Nephron progenitor cell (in vitro differentiated cells): ENCODE measurements around the gene NTM.

Source experiments
- DNase-seq: peaks from one replicate; pipeline ENCODE4 v3.0.0; 2021
- H3K27ac Mint-ChIP-seq: 2 replicates; pipeline ENCODE4 v1.8.0; 2021; ENCODE audit warnings: mild to moderate bottlenecking, moderate library complexity, mixed read lengths
- H3K27me3 Mint-ChIP-seq: 2 replicates; pipeline ENCODE4 v1.8.0; 2021; ENCODE audit warnings: mild to moderate bottlenecking, low read depth, mixed read lengths; ENCODE audit not compliant: poor library complexity
- H3K36me3 Mint-ChIP-seq: 2 replicates; pipeline ENCODE4 v1.8.0; 2021; ENCODE audit warnings: low read depth, mixed read lengths
- H3K4me1 Mint-ChIP-seq: 2 replicates; pipeline ENCODE4 v1.8.0; 2021; ENCODE audit warnings: mixed read lengths
- H3K4me3 Mint-ChIP-seq: 2 replicates; pipeline ENCODE4 v1.8.0; 2021; ENCODE audit warnings: mild to moderate bottlenecking, moderate library complexity, mixed read lengths
- H3K9me3 Mint-ChIP-seq: 2 replicates; pipeline ENCODE4 v1.8.0; 2021; ENCODE audit warnings: mild to moderate bottlenecking, moderate library complexity, mixed read lengths
- CTCF ChIP-seq: fragments of 200-600 bp; sonication (generic); IDR thresholded peaks from 2 replicates; pipeline ENCODE4 v1.5.0; 2021; ENCODE audit warnings: antibody characterized with exemption

Gene NTM

DNA sequence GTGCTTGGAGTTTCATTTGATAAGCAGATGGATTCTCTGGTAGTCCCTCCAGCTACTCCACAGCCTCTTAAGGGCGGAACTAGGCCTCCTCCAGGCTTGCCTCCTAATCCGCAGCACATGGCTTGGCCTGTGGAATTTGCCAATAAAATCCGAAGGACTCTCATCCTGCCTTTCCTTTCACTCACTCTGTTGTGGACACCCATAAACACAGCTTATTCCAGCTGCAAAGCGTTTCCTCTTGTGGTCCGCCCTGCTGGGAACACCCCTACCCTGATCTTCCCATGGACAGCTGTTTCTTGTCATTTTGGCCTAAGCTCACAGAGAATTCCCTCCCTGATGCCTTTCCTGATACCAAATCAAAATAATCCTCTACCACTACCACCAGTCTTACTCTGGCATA lies 546.2 kb downstream of the NTM start:
- no peak for DNase-seq
- H3K4me1 Mint-ChIP-seq: peaks cover 14% of the 10 kb centered on the region
- H3K9me3 Mint-ChIP-seq: no peaks in the 10 kb centered on the region
- no peak overlapping the region for H3K4me3 Mint-ChIP-seq
- peaks cover 60% of the 10 kb centered on the region for H3K27me3 Mint-ChIP-seq
- TF ChIP-seq CTCF: no peak
- H3K27ac Mint-ChIP-seq: no peak overlapping the region
- no peaks in the 10 kb centered on the region for H3K36me3 Mint-ChIP-seq

DNA sequence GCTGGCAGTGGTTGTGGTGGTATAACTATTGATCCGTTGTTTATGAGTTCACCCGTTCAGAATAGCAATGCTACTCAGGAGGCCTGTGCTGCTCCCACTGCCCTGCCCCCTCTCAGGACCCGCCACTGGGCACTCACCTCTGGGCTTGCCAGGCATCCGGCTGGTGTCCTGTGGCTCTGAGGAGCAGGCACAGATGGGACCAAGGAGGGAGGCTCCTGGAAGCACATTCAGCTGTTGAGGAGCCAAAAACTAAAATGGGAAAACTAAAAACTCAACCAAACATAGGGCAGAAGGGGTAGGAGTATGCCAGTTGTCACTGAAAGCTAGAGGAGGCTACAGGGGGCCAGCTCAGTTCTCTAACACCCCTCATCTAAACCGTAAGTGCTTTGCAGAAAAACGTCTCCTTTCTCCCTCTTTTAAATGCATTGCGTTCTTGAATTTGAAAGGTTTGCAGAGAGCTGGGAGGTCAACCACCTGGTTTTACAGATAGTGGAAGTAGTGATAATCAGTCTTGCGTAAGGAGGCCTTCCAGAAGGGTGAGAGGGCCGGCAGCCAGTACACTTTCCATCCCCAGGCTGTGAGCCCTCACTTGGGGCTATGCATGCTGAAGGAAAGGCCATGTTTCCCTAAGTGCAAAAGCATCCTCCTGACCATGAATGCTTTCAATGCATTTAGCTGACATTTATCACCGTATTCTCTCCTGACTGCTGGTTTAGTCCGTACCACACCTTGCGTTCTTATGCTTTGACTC lies 547.4 kb downstream of the NTM start:
- Mint-ChIP-seq H3K27ac (no peak overlapping the region), H3K27me3 (peaks cover 50% of the 10 kb centered on the region), H3K36me3 (no peaks in the 10 kb centered on the region), H3K9me3 (no peaks in the 10 kb centered on the region), H3K4me3 (no peak overlapping the region), H3K4me1 (peaks cover 11% of the 10 kb centered on the region)
- TF ChIP-seq CTCF: no peak
- DNase-seq: no peak

- no peak for TF ChIP-seq CTCF
- H3K4me1 Mint-ChIP-seq: peaks cover 16% of the 10 kb centered on the region
- H3K36me3 Mint-ChIP-seq: no peaks in the 10 kb centered on the region
- H3K27ac Mint-ChIP-seq: no peak overlapping the region
- H3K27me3 Mint-ChIP-seq: peaks cover 44% of the 10 kb centered on the region
- H3K4me3 Mint-ChIP-seq: no peak overlapping the region
- no peak for DNase-seq
- H3K9me3 Mint-ChIP-seq: no peaks in the 10 kb centered on the region
Measured at GRCh38 chr11:131918663-131919062, 548.2 kb downstream of the NTM start.

DNA sequence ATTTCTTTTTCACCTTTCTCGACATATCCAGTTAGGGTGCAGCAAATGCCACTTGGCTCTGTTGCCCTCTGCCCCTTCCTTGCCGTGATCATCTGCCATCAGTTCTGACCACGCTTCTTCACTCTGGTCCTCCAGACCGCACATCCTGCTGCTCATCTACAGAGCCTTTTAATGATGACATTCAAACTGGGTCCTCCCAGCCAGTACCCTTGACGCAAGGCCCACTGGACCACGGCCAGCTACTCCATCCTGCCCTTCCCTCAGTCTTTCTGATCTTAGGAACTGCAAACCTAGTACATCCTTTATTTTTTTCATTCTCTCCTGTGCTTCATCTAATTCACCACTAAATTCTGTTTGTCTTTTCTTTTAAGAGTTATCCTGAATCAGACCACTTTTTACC lies 551.8 kb downstream of the NTM start:
- H3K4me1 Mint-ChIP-seq: peaks cover 40% of the 10 kb centered on the region

DNA sequence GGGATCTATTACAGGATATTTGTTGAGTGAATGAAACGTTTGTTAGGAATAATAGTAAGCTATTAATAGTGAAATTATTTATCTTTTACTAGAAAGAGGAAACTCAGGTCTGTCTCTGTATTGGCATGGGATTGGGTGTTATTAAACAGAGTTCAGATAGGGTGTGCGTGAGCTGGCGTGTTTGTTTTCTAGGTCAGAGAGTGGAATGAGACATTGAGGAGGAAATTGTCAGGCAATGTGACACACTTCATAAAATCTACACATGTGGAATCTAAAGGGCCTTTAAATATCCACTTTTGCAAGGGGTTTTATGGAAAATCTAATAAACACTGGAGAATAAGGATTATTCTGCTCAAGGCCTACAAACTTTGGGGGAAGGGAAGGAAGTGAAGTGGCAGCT lies 552.9 kb downstream of the NTM start:
- no peak for DNase-seq
- no peaks in the 10 kb centered on the region for H3K9me3 Mint-ChIP-seq
- H3K27me3 Mint-ChIP-seq: peaks cover 20% of the 10 kb centered on the region
- peak overlapping the region; percentile 9 for H3K27ac Mint-ChIP-seq
- no peaks in the 10 kb centered on the region for H3K36me3 Mint-ChIP-seq
- no peak for TF ChIP-seq CTCF
- H3K4me3 Mint-ChIP-seq: no peak overlapping the region
- peaks cover 46% of the 10 kb centered on the region for H3K4me1 Mint-ChIP-seq

More for the DNA sequence above, 551.8 kb downstream of the NTM start:
- H3K27me3 Mint-ChIP-seq: peaks cover 23% of the 10 kb centered on the region
- no peak overlapping the region for H3K4me3 Mint-ChIP-seq
- H3K27ac Mint-ChIP-seq: peak overlapping the region; percentile 46
- DNase-seq: no peak
- no peak for TF ChIP-seq CTCF
- H3K36me3 Mint-ChIP-seq: no peaks in the 10 kb centered on the region
- H3K9me3 Mint-ChIP-seq: no peaks in the 10 kb centered on the region

DNA sequence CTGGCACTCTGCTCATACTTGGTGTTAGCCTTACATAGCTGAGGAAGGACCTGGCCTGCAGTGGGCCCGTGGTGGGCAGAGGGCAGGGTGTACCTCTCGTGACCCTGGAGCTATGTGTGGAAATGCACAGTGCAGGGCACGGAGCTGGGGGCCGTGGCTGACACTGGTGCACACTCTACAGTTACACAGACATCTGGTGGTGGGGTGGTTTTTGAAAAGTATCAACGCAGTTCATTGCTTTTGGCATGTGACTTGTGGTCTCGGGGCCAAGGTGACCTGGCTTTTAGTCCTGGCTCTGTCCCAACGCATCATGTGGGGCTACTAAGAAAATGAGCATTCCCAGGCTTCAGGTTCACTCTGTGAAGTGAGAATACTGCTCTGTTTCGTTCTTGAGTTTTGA lies 553.6 kb downstream of the NTM start:
- Mint-ChIP-seq H3K4me3 (no peak overlapping the region), H3K36me3 (no peaks in the 10 kb centered on the region), H3K9me3 (no peaks in the 10 kb centered on the region), H3K27me3 (peaks cover 16% of the 10 kb centered on the region), H3K27ac (no peak overlapping the region), H3K4me1 (peaks cover 53% of the 10 kb centered on the region)
- TF ChIP-seq CTCF: no peak
- DNase-seq: no peak
